ENCODE data around the gene DPF3. TPM values are rescaled to one million over a fixed set of nuclear protein-coding genes. Genes with fewer than 3 reads are reported as not detected.

Gene DPF3
- total RNA-seq, 1 experiment from 2014 or later: not detected

DNA sequence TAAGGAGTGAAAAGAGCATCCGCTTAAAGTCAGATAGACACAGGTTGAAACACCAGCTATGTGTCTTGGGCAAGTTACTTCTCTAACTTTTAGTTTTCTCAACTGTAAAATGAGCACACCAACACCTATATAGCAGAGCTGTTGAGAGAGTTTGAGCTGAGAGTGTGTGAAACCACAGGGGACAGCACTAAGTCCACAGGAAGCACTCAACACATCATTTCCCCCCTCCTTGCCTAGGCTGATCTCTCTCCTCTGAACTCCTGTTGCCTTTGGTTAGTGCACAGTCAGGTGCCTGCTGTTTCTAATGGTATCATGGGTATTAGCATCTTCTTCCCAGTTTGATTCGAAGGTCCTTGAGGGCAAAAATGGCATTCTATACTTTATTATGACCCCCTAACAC, 176.7 kb downstream of the DPF3 start:
- no TSS peak for BruUV-seq (replicated peaks)
- ChIA-PET POLR2A (no interaction called here), CTCF (no interaction called here)
- no peak overlapping the region for H3K4me3 ChIP-seq (ENCODE audit: low read depth in 2 of 2, low read length in 2 of 2)
- H3K9me3 ChIP-seq (ENCODE audit: control insufficient read depth, insufficient read depth, low read depth, low read length): no peaks in the 10 kb centered on the region
- H3K27ac ChIP-seq (ENCODE audit: low read length): no peak overlapping the region
- in situ Hi-C loops (cut with HindIII; ENCODE audit: low pct_unique_long_range_greater_than_20kb, low sequenced_read_pairs) (no loop called here), intact Hi-C loops (cut with micrococcal nuclease; ENCODE audit: unreplicated experiment) (no loop called here)
- H3K4me1 ChIP-seq (ENCODE audit: control insufficient read depth, insufficient read depth, low read length): no peaks in the 10 kb centered on the region
- ATAC-seq (no peak), DNase-seq (ENCODE audit: low read depth, low spot score) (no peak)
- TF ChIP-seq CTCF (IDR thresholded peaks at IDR 0.05): no peak
- no peak for TF ChIP-seq TCF7L2 (IDR thresholded peaks at IDR 0.05; ENCODE audit: low read depth, low read length)
- no peak for TF ChIP-seq SIN3A (IDR thresholded peaks at IDR 0.05; ENCODE audit: borderline replicate concordance, insufficient read depth, low read depth, low read length)
- TF ChIP-seq, protein P1, sequence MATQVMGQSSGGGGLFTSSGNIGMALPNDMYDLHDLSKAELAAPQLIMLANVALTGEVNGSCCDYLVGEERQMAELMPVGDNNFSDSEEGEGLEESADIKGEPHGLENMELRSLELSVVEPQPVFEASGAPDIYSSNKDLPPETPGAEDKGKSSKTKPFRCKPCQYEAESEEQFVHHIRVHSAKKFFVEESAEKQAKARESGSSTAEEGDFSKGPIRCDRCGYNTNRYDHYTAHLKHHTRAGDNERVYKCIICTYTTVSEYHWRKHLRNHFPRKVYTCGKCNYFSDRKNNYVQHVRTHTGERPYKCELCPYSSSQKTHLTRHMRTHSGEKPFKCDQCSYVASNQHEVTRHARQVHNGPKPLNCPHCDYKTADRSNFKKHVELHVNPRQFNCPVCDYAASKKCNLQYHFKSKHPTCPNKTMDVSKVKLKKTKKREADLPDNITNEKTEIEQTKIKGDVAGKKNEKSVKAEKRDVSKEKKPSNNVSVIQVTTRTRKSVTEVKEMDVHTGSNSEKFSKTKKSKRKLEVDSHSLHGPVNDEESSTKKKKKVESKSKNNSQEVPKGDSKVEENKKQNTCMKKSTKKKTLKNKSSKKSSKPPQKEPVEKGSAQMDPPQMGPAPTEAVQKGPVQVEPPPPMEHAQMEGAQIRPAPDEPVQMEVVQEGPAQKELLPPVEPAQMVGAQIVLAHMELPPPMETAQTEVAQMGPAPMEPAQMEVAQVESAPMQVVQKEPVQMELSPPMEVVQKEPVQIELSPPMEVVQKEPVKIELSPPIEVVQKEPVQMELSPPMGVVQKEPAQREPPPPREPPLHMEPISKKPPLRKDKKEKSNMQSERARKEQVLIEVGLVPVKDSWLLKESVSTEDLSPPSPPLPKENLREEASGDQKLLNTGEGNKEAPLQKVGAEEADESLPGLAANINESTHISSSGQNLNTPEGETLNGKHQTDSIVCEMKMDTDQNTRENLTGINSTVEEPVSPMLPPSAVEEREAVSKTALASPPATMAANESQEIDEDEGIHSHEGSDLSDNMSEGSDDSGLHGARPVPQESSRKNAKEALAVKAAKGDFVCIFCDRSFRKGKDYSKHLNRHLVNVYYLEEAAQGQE (IDR thresholded peaks at IDR 0.05; ENCODE audit: insufficient read depth in 1 of 2, low read depth in 2 of 2, low read length in 1 of 2): no peak
- TF ChIP-seq POLR2AphosphoS5 (IDR thresholded peaks at IDR 0.05; ENCODE audit: low read depth, low read length): no peak
- no peaks in the 10 kb centered on the region for H3K36me3 ChIP-seq (ENCODE audit: control insufficient read depth, insufficient read depth, low read length)
- H3K27me3 ChIP-seq (ENCODE audit: control insufficient read depth, insufficient read depth, low read length): no peaks in the 10 kb centered on the region

- in situ Hi-C loops (cut with HindIII; ENCODE audit: low pct_unique_long_range_greater_than_20kb, low sequenced_read_pairs): no loop called here
- TF ChIP-seq CTCF (IDR thresholded peaks at IDR 0.05) (no peak), TCF7L2 (IDR thresholded peaks at IDR 0.05; ENCODE audit: low read depth, low read length) (no peak), POLR2AphosphoS5 (IDR thresholded peaks at IDR 0.05; ENCODE audit: low read depth, low read length) (no peak), SIN3A (IDR thresholded peaks at IDR 0.05; ENCODE audit: borderline replicate concordance, insufficient read depth, low read depth, low read length) (no peak)
- TF ChIP-seq, protein P1 (IDR thresholded peaks at IDR 0.05; ENCODE audit: insufficient read depth in 1 of 2, low read depth in 2 of 2, low read length in 1 of 2): no peak
- H3K9me3 ChIP-seq (ENCODE audit: control insufficient read depth, insufficient read depth, low read depth, low read length): no peaks in the 10 kb centered on the region
- no TSS peak for BruUV-seq (replicated peaks)
- H3K4me3 ChIP-seq (ENCODE audit: low read depth in 2 of 2, low read length in 2 of 2): no peak overlapping the region
- H3K27ac ChIP-seq (ENCODE audit: low read length): no peak overlapping the region
- ChIA-PET CTCF (no interaction called here), POLR2A (no interaction called here)
- intact Hi-C loops (cut with micrococcal nuclease; ENCODE audit: unreplicated experiment): no loop called here
- no peaks in the 10 kb centered on the region for H3K36me3 ChIP-seq (ENCODE audit: control insufficient read depth, insufficient read depth, low read length)
- DNase-seq (ENCODE audit: low read depth, low spot score) (no peak), ATAC-seq (no peak)
- no peaks in the 10 kb centered on the region for H3K27me3 ChIP-seq (ENCODE audit: control insufficient read depth, insufficient read depth, low read length)
- H3K4me1 ChIP-seq (ENCODE audit: control insufficient read depth, insufficient read depth, low read length): no peaks in the 10 kb centered on the region
Observed at GRCh38 chr14:72716476-72716875, 177.4 kb downstream of the DPF3 start.
